B cell (primary cell): ENCODE results near the gene NAMPT. TPM values are rescaled to one million over a fixed set of nuclear protein-coding genes. Genes with fewer than 3 reads are reported as not detected.

Experiments used
- ATAC-seq: fragments of 200-7000 bp; cut with Tn5 transposase; one replicate; pipeline ENCODE4 v1.10.0; 2021; ENCODE audit warnings: low read depth, mild to moderate bottlenecking, moderate number of reproducible peaks, moderate library complexity
- CTCF ChIA-PET: fragments of 350-600 bp; sonication (Branson Sonifier 250); formaldehyde crosslinking; loops from one replicate; lab custom pipeline; 2021; ENCODE audit warnings: antibody characterized with exemption, inconsistent platforms; lab: Charles Lee
- POLR2A ChIA-PET: fragments of 350-600 bp; sonication (Branson Sonifier 250); formaldehyde crosslinking; loops from one replicate; lab custom pipeline; 2021; ENCODE audit warnings: antibody characterized with exemption; lab: Charles Lee
- DNase-seq: peaks from one replicate; pipeline ENCODE4 v3.0.0; 2013
- H2AFZ ChIP-seq: 2 replicates; pipeline ENCODE4 v1.6.1; 2012; ENCODE audit warnings: mild to moderate bottlenecking, low read depth, low read length; ENCODE audit not compliant: insufficient read depth, poor library complexity, severe bottlenecking
- H3K27ac ChIP-seq, 2 donors: 1 replicate in 1 of 2; 2 replicates in 1 of 2; pipeline ENCODE4 v1.5.1; 2012 to 2013; ENCODE audit warnings: low read length in 2 of 2, mild to moderate bottlenecking in 2 of 2, moderate library complexity in 1 of 2
- H3K27me3 ChIP-seq, 4 experiments: fragments of 200-600 bp in 1 of 4; sonication (generic) in 1 of 4; replicated peaks in 1 of 4; 1 replicate in 2 of 4; 2 replicates in 2 of 4; pipeline versions ENCODE4 v1.6.1 to v1.7.0; 2013 to 2016; ENCODE audit warnings: low read length in 3 of 4, mild to moderate bottlenecking in 2 of 4, mixed read lengths in 1 of 4, moderate library complexity in 1 of 4; ENCODE audit not compliant: insufficient read depth in 4 of 4, control insufficient read depth in 3 of 4; ENCODE audit errors: control extremely low read depth in 1 of 4
- H3K36me3 ChIP-seq, 2 experiments: replicated peaks in 1 of 2; 1 replicate in 1 of 2; 2 replicates in 1 of 2; pipeline versions ENCODE4 v1.6.1 to v1.7.1; 2013; ENCODE audit warnings: low read length in 1 of 2; ENCODE audit not compliant: insufficient read depth in 2 of 2, control insufficient read depth in 1 of 2; ENCODE audit errors: control extremely low read depth in 1 of 2, extremely low read depth in 1 of 2
- H3K4me1 ChIP-seq, 2 donors: fragments of 200-600 bp in 1 of 2; sonication (generic) in 1 of 2; 1 replicate in 1 of 2; 2 replicates in 1 of 2; pipeline versions ENCODE4 v1.5.1 to v1.6.1; 2013 to 2017; ENCODE audit warnings: low read length in 2 of 2; ENCODE audit not compliant: control insufficient read depth in 2 of 2, insufficient read depth in 2 of 2
- H3K4me2 ChIP-seq: replicated peaks from 2 replicates; pipeline ENCODE3; 2012; ENCODE audit warnings: mild to moderate bottlenecking, low read depth, low read length; ENCODE audit not compliant: poor library complexity, severe bottlenecking
- H3K4me3 ChIP-seq, 5 experiments: fragments of 200-600 bp in 1 of 5; sonication (generic) in 1 of 5; 1 replicate in 3 of 5; 2 replicates in 2 of 5; pipeline versions ENCODE4 v1.5.1 to v1.7.0; 2011 to 2016; ENCODE audit warnings: low read length in 4 of 5, mild to moderate bottlenecking in 4 of 5, low read depth in 2 of 5, control low read depth in 1 of 5, moderate library complexity in 1 of 5; ENCODE audit not compliant: insufficient read depth in 1 of 5; ENCODE audit errors: control extremely low read depth in 1 of 5, extremely low read depth in 1 of 5
- H3K79me2 ChIP-seq: fragments of 200-600 bp; sonication (generic); one replicate; pipeline ENCODE4 v1.6.0; 2016; ENCODE audit warnings: low read length; ENCODE audit not compliant: control insufficient read depth, insufficient read depth
- H3K9ac ChIP-seq: fragments of 200-600 bp; sonication (generic); 2 replicates; pipeline ENCODE4 v1.6.1; 2017; ENCODE audit warnings: mild to moderate bottlenecking, low read length, moderate library complexity
- H3K9me3 ChIP-seq, 3 donors: one replicate each; pipeline versions ENCODE4 v1.6.1 to v1.7.1; 2013; ENCODE audit warnings: low read length in 2 of 3; ENCODE audit not compliant: control insufficient read depth in 2 of 3, insufficient read depth in 1 of 3; ENCODE audit errors: control extremely low read depth in 1 of 3
- H4K20me1 ChIP-seq: 2 replicates; pipeline ENCODE4 v1.6.0; 2012; ENCODE audit warnings: mild to moderate bottlenecking, low read length; ENCODE audit not compliant: insufficient read depth, control insufficient read depth, poor library complexity, severe bottlenecking
- H3K27ac Mint-ChIP-seq: one replicate; pipeline ENCODE4 v1.8.0; 2021; ENCODE audit warnings: mixed read lengths
- H3K27me3 Mint-ChIP-seq: one replicate; pipeline ENCODE4 v1.8.0; 2021; ENCODE audit warnings: mixed read lengths
- H3K4me1 Mint-ChIP-seq: one replicate; pipeline ENCODE4 v1.8.0; 2021; ENCODE audit warnings: mixed read lengths
- H3K4me3 Mint-ChIP-seq: one replicate; pipeline ENCODE4 v1.8.0; 2021; ENCODE audit warnings: mixed read lengths
- H3K9me3 Mint-ChIP-seq: one replicate; pipeline ENCODE4 v1.8.0; 2022; ENCODE audit warnings: mixed read lengths; ENCODE audit not compliant: insufficient read depth
- CTCF ChIP-seq: fragments of 200-600 bp; IDR thresholded peaks from one replicate; pipeline ENCODE4 v1.8.0; 2022; ENCODE audit warnings: antibody characterized with exemption, mild to moderate bottlenecking
- EZH2 ChIP-seq: IDR thresholded peaks from 2 replicates; pipeline ENCODE4 v1.6.1; 2012; ENCODE audit warnings: borderline replicate concordance, low read depth, mild to moderate bottlenecking, moderate library complexity, low read length; ENCODE audit not compliant: insufficient read depth, poor library complexity, severe bottlenecking
- WGBS: methylation state at CpG from one replicate; pipeline ENCODE4 v1.1.5; 2013; ENCODE audit warnings: missing lambda C conversion rate; ENCODE audit not compliant: insufficient coverage; 5-methylcytosine and 5-hydroxymethylcytosine counted together
- intact Hi-C: fragments of 100-400 bp; cut with micrococcal nuclease; formaldehyde crosslinking; loops from one replicate; pipeline ENCODE4 v1.10.0; 2022
- polyA plus RNA-seq: library from polyadenylated mRNA; depleted of rRNA; stranded (reverse); fragments of >200 nt; gene quantifications from 2 replicates; pipeline ENCODE4 v1.2.3, GENCODE V29; 2012
- total RNA-seq, 2 donors: library from RNA; stranded (reverse); fragments of 120-200 nt in 1 of 2; gene quantifications; 1 replicate in 1 of 2; 2 replicates in 1 of 2; pipeline versions ENCODE4 v1.2.3 to v1.2.4, GENCODE V29; 2013 to 2022

The NAMPT gene
- total and polyA plus RNA-seq, 2 donors (not counting 1 experiment from before 2014, with no cell fraction given), result 11.6 to 48.8 TPM

- Histone ChIP-seq H2AFZ (no peak overlapping the region), H3K27me3 (peaks cover 0 to 11% (median 7%) of the 10 kb centered on the region in 4 experiments), H4K20me1 (no peaks in the 10 kb centered on the region), H3K9ac (no peak overlapping the region), H3K4me1 (no peaks in the 10 kb centered on the region), H3K4me3 (no peak overlapping the region), H3K9me3 (no peaks in the 10 kb centered on the region), H3K36me3 (no peaks in the 10 kb centered on the region), H3K4me2 (no peak overlapping the region), H3K79me2 (no peaks in the 10 kb centered on the region), H3K27ac (no peak overlapping the region)
- DNase-seq (no peak), ATAC-seq (no peak)
- WGBS, result no CpG with 5 or more reads among the region's 1 CpG
- CTCF ChIA-PET, result no interaction called here
- Mint-ChIP-seq H3K4me1 (no peaks in the 10 kb centered on the region), H3K4me3 (no peak overlapping the region), H3K27me3 (peaks cover 18% of the 10 kb centered on the region), H3K9me3 (no peaks in the 10 kb centered on the region), H3K27ac (no peak overlapping the region)
- intact Hi-C loops, result no loop called here
- TF ChIP-seq CTCF, result no peak
- no peak for TF ChIP-seq EZH2
- POLR2A ChIA-PET, result no interaction called here
These were observed 50.4 kb downstream of the NAMPT start for GRCh38 chr7:106234425-106234824.

GRCh38 chr7:106231856-106232490 lies 52.8 kb downstream of the NAMPT start:
- H3K27me3 Mint-ChIP-seq, result peaks cover 28% of the 10 kb centered on the region
- Histone ChIP-seq H3K9me3 (no peaks in the 10 kb centered on the region), H2AFZ (no peak overlapping the region), H3K4me2 (no peak overlapping the region), H3K27ac (no peak overlapping the region), H3K79me2 (no peaks in the 10 kb centered on the region), H3K4me1 (no peaks in the 10 kb centered on the region), H3K36me3 (no peaks in the 10 kb centered on the region), H3K4me3 (no peak overlapping the region), H4K20me1 (no peaks in the 10 kb centered on the region), H3K27me3 (peaks cover 0 to 11% (median 7%) of the 10 kb centered on the region in 4 experiments), H3K9ac (no peak overlapping the region)
- ChIA-PET CTCF (interaction anchor here (0.6 kb wide), 1 partner anchor 668 kb away, joined by 3 read pairs; no protein-coding TSS in a partner anchor), POLR2A (no interaction called here)
- H3K9me3 Mint-ChIP-seq, result no peaks in the 10 kb centered on the region
- H3K4me1 Mint-ChIP-seq, result no peaks in the 10 kb centered on the region
- intact Hi-C loops, result no loop called here
- no peak overlapping the region for H3K4me3 Mint-ChIP-seq
- TF ChIP-seq CTCF, result no peak
- no peak for TF ChIP-seq EZH2
- WGBS, result 92% methylated on average over 7 of the region's 7 CpGs
- no peak overlapping the region for H3K27ac Mint-ChIP-seq
- ATAC-seq (no peak), DNase-seq (no peak)
